Gastrocnemius medialis (tissue), 4 donors: Measurements from ENCODE around the gene RASL11B. TPM values are rescaled to one million over a fixed set of nuclear protein-coding genes. Genes with fewer than 3 reads are reported as not detected.
A peak's percentile ranks its signal among the peaks of the same experiment; 100 is the strongest.

Source experiments
- ATAC-seq, 2 donors: fragments of 150-250 bp; one replicate each; pipeline ENCODE4 v1.9.1; 2016
- DNase-seq, 2 donors: peaks; one replicate each; pipeline ENCODE4 v3.0.0-alpha.2; 2019
- H3K27ac ChIP-seq, 4 donors: fragments of 200-600 bp; sonication (generic); 1 replicate in 1 of 4; 2 replicates in 3 of 4; pipeline ENCODE4 v1.5.1; 2016 to 2018; ENCODE audit warnings: mild to moderate bottlenecking in 2 of 4, moderate library complexity in 1 of 4
- H3K27me3 ChIP-seq, 3 donors: fragments of 200-600 bp; sonication (generic) in 2 of 3; 1 replicate in 1 of 3; 2 replicates in 2 of 3; pipeline versions ENCODE4 v1.5.1 to v1.6.0; 2016 to 2019; ENCODE audit warnings: mild to moderate bottlenecking in 1 of 3, moderate library complexity in 1 of 3
- H3K36me3 ChIP-seq, 2 donors: fragments of 200-600 bp; sonication (generic) in 1 of 2; one replicate each; pipeline ENCODE4 v1.5.1; 2017 to 2018
- H3K4me1 ChIP-seq, 2 donors: fragments of 200-600 bp; sonication (generic) in 1 of 2; one replicate each; pipeline ENCODE4 v1.5.1; 2016 to 2017; ENCODE audit warnings: mild to moderate bottlenecking in 2 of 2
- H3K4me3 ChIP-seq, 4 donors: fragments of 200-600 bp; sonication (generic) in 3 of 4; 1 replicate in 1 of 4; 2 replicates in 3 of 4; pipeline ENCODE4 v1.5.1; 2016 to 2019; ENCODE audit warnings: mild to moderate bottlenecking in 2 of 4
- H3K9me3 ChIP-seq, 3 donors: fragments of 200-600 bp; sonication (generic) in 2 of 3; 1 replicate in 1 of 3; 2 replicates in 2 of 3; pipeline ENCODE4 v1.5.1; 2016 to 2019
- CTCF ChIP-seq, 5 experiments: fragments of 450-650 bp in 3 of 5; fragments of 200-600 bp in 2 of 5; sonication (generic) in 2 of 5; IDR thresholded peaks in 4 of 5; conservative IDR thresholded peaks in 1 of 5; 1 replicate in 4 of 5; 2 replicates in 1 of 5; pipeline ENCODE4 v1.5.1; 2016 to 2019; ENCODE audit warnings: antibody characterized with exemption in 5 of 5, mild to moderate bottlenecking in 3 of 5, moderate library complexity in 3 of 5
- POLR2A ChIP-seq, 2 donors: fragments of 450-650 bp; IDR thresholded peaks; one replicate each; pipeline ENCODE4 v1.6.1; 2017; ENCODE audit warnings: antibody characterized with exemption in 2 of 2, mild to moderate bottlenecking in 2 of 2, moderate library complexity in 2 of 2
- in situ Hi-C, 4 donors: fragments of 200-750 bp; cut with MboI; loops; one replicate each; pipeline versions ENCODE4 v1.15.0 to v1.8.0; 2017; ENCODE audit warnings: low sequenced_read_pairs in 4 of 4
- intact Hi-C: fragments of 100-400 bp; cut with DNase I; formaldehyde crosslinking; loops from one replicate; pipeline ENCODE4 v1.15.1; 2023; ENCODE audit warnings: low total_unique reads
- total RNA-seq, 4 donors: library from RNA; depleted of rRNA; stranded (reverse); fragments of >200 nt; gene quantifications; one replicate each; pipeline versions ENCODE4 v1.1.0 to v1.2.3, GENCODE V29; 2016

Gene RASL11B
- total RNA-seq, 4 donors from 2014 or later: 0.18 TPM; not detected in 3

GRCh38 chr4:52907510-52907909 is 45.4 kb downstream of the RASL11B start:
- Histone ChIP-seq H3K4me1 (peaks cover 4 to 5% of the 10 kb centered on the region in 2 donors), H3K27me3 (no peaks in the 10 kb centered on the region), H3K9me3 (no peaks in the 10 kb centered on the region), H3K4me3 (no peak overlapping the region), H3K27ac (no peak overlapping the region), H3K36me3 (no peaks in the 10 kb centered on the region)
- intact Hi-C loops: no loop called here
- in situ Hi-C loops: no loop called here
- TF ChIP-seq CTCF (IDR thresholded peaks at IDR 0.05 in 4 of 5, conservative IDR thresholded peaks at IDR 0.05 in 1 of 5): no peak
- no peak for TF ChIP-seq POLR2A (IDR thresholded peaks at IDR 0.05)
- ATAC-seq (no peak), DNase-seq (no peak)

- in situ Hi-C loops: no loop called here
- DNase-seq: no peak
- H3K27me3 ChIP-seq: no peaks in the 10 kb centered on the region
- no peaks in the 10 kb centered on the region for H3K36me3 ChIP-seq
- no peak overlapping the region for H3K27ac ChIP-seq
- no peak for ATAC-seq
- TF ChIP-seq POLR2A (IDR thresholded peaks at IDR 0.05) (no peak), CTCF (IDR thresholded peaks at IDR 0.05 in 4 of 5, conservative IDR thresholded peaks at IDR 0.05 in 1 of 5) (no peak)
- intact Hi-C loops: no loop called here
- H3K9me3 ChIP-seq: no peaks in the 10 kb centered on the region
- H3K4me1 ChIP-seq: peaks cover 4 to 5% of the 10 kb centered on the region in 2 donors
- no peak overlapping the region for H3K4me3 ChIP-seq
Observed at GRCh38 chr4:52910115-52910514, 48.0 kb downstream of the RASL11B start.

- in situ Hi-C loops (no loop called here), intact Hi-C loops (no loop called here)
- TF ChIP-seq CTCF (IDR thresholded peaks at IDR 0.05 in 4 of 5, conservative IDR thresholded peaks at IDR 0.05 in 1 of 5): peak in 4 of 5 experiments; percentile 39 to 75 (median 48)
- TF ChIP-seq POLR2A (IDR thresholded peaks at IDR 0.05): no peak
- H3K36me3 ChIP-seq: no peaks in the 10 kb centered on the region
- peaks cover 4 to 5% of the 10 kb centered on the region in 2 donors for H3K4me1 ChIP-seq
- no peak overlapping the region for H3K4me3 ChIP-seq
- no peaks in the 10 kb centered on the region for H3K9me3 ChIP-seq
- peak; percentile 3 to 46 for DNase-seq
- no peaks in the 10 kb centered on the region for H3K27me3 ChIP-seq
- no peak overlapping the region for H3K27ac ChIP-seq
- ATAC-seq: no peak
Observed at GRCh38 chr4:52911684-52912294, 49.7 kb downstream of the RASL11B start.

GRCh38 chr4:52912608-52913007 is 50.5 kb downstream of the RASL11B start:
- in situ Hi-C loops (no loop called here), intact Hi-C loops (no loop called here)
- H3K9me3 ChIP-seq: no peaks in the 10 kb centered on the region
- no peak for TF ChIP-seq CTCF (IDR thresholded peaks at IDR 0.05 in 4 of 5, conservative IDR thresholded peaks at IDR 0.05 in 1 of 5)
- no peak for TF ChIP-seq POLR2A (IDR thresholded peaks at IDR 0.05)
- ATAC-seq (no peak), DNase-seq (no peak)
- H3K27me3 ChIP-seq: no peaks in the 10 kb centered on the region
- no peak overlapping the region for H3K4me3 ChIP-seq
- H3K4me1 ChIP-seq: peaks cover under 1 to 3% of the 10 kb centered on the region in 2 donors
- no peaks in the 10 kb centered on the region for H3K36me3 ChIP-seq
- no peak overlapping the region for H3K27ac ChIP-seq
